ENCODE results near the gene ARMC10. TPM values are rescaled to one million over a fixed set of nuclear protein-coding genes. Genes with fewer than 3 reads are reported as not detected.

The ARMC10 gene
- total and polyA plus RNA-seq, 9 of the 15 experiments (the other 6 are each of a cell fraction or from before 2014, with no cell fraction given): 17.0 to 113 (median 72.6) TPM

GRCh38 chr7:103058122-103058521, 16.8 kb upstream of the ARMC10 start:
- H3K4me2 ChIP-seq (ENCODE audit: insufficient read depth, low read length): no peak overlapping the region
- no peak overlapping the region for H3K9ac ChIP-seq (ENCODE audit: insufficient read depth in 1 of 2, low read depth in 2 of 2, low read length in 2 of 2)
- intact Hi-C loops (cut with micrococcal nuclease) (no loop called here), in situ Hi-C loops (cut with MboI) (loop anchor here (5.0 to 25.0 kb wide), 2 partner anchors 71 to 571 kb away; partner anchors contain the start of gene POLR2J)
- no peaks in the 10 kb centered on the region for H4K20me1 ChIP-seq (replicated peaks; ENCODE audit: control insufficient read depth, insufficient read depth, low read length)
- H3K79me2 ChIP-seq (ENCODE audit: control insufficient read depth, insufficient read depth, low read length): no peaks in the 10 kb centered on the region
- H3K27ac ChIP-seq (ENCODE audit: extremely low read depth, low read depth, low read length): no peak overlapping the region
- no peaks in the 10 kb centered on the region for H3K9me1 ChIP-seq (ENCODE audit: control insufficient read depth, insufficient read depth, low read length)
- no peaks in the 10 kb centered on the region for H3K27me3 ChIP-seq (ENCODE audit: control insufficient read depth in 2 of 2, insufficient read depth in 2 of 2, low read length in 2 of 2)
- no peaks in the 10 kb centered on the region for H3K4me1 ChIP-seq (replicated peaks in 1 of 2; ENCODE audit: control insufficient read depth in 2 of 2, insufficient read depth in 2 of 2, low read length in 2 of 2)
- DNase-seq (ENCODE audit: extremely low read depth in 1 of 4, low spot score in 3 of 4) (no peak), FAIRE-seq (no peak), ATAC-seq (no peak)
- H3K36me3 ChIP-seq (ENCODE audit: control insufficient read depth, insufficient read depth, low read length): no peaks in the 10 kb centered on the region
- CTCF ChIA-PET (ENCODE audit: low intra/inter-chr PET ratio): no interaction called here
- POLR2A ChIA-PET: interaction anchor here (0.6 kb wide), 2 partner anchors 16 to 309 kb away, joined by 3 read pairs; partner anchors contain the start of gene FAM185A
- H2AFZ ChIP-seq (ENCODE audit: low read depth, low read length): no peak overlapping the region
- BruUV-seq (replicated peaks): no TSS peak
- H3K9me3 ChIP-seq (replicated peaks; ENCODE audit: control insufficient read depth, insufficient read depth, low read depth, low read length): no peaks in the 10 kb centered on the region
- no peak overlapping the region for H3K4me3 ChIP-seq
- TF ChIP-seq RFX5 (IDR thresholded peaks at IDR 0.05; ENCODE audit: low read depth, low read length) (peak; percentile 10; the same call in 1 of the 2 replicates), TCFL5 (CRISPR knock-in tag; conservative IDR thresholded peaks at IDR 0.05) (no peak)

DNA sequence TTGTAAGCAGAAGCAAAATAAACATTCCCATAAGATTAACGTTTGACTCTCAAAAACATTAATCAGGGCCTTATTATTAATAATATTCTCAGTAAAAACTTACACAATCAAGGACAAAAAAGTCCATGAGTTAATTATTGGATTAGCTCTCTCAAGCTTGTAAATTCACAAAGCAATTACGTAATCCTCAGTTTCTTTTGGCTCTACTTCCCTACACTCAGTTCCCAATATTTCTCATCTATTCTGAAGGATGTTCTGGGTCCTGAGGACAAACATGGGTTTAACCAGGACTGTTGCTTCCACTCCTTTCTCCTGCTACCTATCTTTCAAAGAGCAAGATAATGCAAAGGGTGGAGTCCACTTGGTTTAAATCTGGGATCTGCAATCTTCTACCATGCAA, 15.5 kb upstream of the ARMC10 start:
- POLR2A ChIA-PET: interaction anchor here (1.5 kb wide), 2 partner anchors 10 to 16 kb away, joined by 3 to 5 read pairs; partner anchors contain the start of gene ARMC10
- Histone ChIP-seq H3K9ac (ENCODE audit: insufficient read depth in 1 of 2, low read depth in 2 of 2, low read length in 2 of 2) (no peak overlapping the region), H3K9me1 (ENCODE audit: control insufficient read depth, insufficient read depth, low read length) (no peaks in the 10 kb centered on the region), H2AFZ (ENCODE audit: low read depth, low read length) (no peak overlapping the region), H3K4me1 (replicated peaks in 1 of 2; ENCODE audit: control insufficient read depth in 2 of 2, insufficient read depth in 2 of 2, low read length in 2 of 2) (no peaks in the 10 kb centered on the region), H4K20me1 (replicated peaks; ENCODE audit: control insufficient read depth, insufficient read depth, low read length) (no peaks in the 10 kb centered on the region), H3K4me3 (no peak overlapping the region), H3K27ac (ENCODE audit: extremely low read depth, low read depth, low read length) (no peak overlapping the region), H3K36me3 (ENCODE audit: control insufficient read depth, insufficient read depth, low read length) (no peaks in the 10 kb centered on the region), H3K79me2 (ENCODE audit: control insufficient read depth, insufficient read depth, low read length) (no peaks in the 10 kb centered on the region), H3K27me3 (ENCODE audit: control insufficient read depth in 2 of 2, insufficient read depth in 2 of 2, low read length in 2 of 2) (no peaks in the 10 kb centered on the region), H3K4me2 (ENCODE audit: insufficient read depth, low read length) (no peak overlapping the region), H3K9me3 (replicated peaks; ENCODE audit: control insufficient read depth, insufficient read depth, low read depth, low read length) (no peaks in the 10 kb centered on the region)
- TF ChIP-seq CEBPZ (IDR thresholded peaks at IDR 0.05; ENCODE audit: borderline replicate concordance, low read depth, low read length) (no peak), ARID1B (IDR thresholded peaks at IDR 0.05) (no peak), CEBPB (tag; IDR thresholded peaks at IDR 0.05) (peak; percentile 81), CEBPG (CRISPR knock-in tag; IDR thresholded peaks at IDR 0.05) (no peak), CEBPG (tag; conservative IDR thresholded peaks at IDR 0.05 in 1 of 2, IDR thresholded peaks at IDR 0.05 in 1 of 2) (peak; percentile 46 to 63)
- no TSS peak for BruUV-seq (replicated peaks)
- DNase-seq (ENCODE audit: extremely low read depth in 1 of 4, low spot score in 3 of 4): no peak
- in situ Hi-C loops (cut with MboI) (loop anchor here (5.0 to 25.0 kb wide), 2 partner anchors 72 to 572 kb away; partner anchors contain the start of gene POLR2J), intact Hi-C loops (cut with micrococcal nuclease) (no loop called here)
- FAIRE-seq: no peak
- CTCF ChIA-PET (ENCODE audit: low intra/inter-chr PET ratio): interaction anchor here (0.5 kb wide), 1 partner anchor 304 kb away, joined by 3 read pairs; no protein-coding TSS in a partner anchor
- no peak for ATAC-seq
- WGBS (ENCODE audit: insufficient coverage, low coverage, missing lambda C conversion rate): 37% methylated on average over 2 of the region's 2 CpGs

Data from K562 (cell line).